Measurements from ENCODE around the gene SRSF2.
A peak's percentile ranks its signal among the peaks of the same experiment; 100 is the strongest.
"Not testable (repeated sequence)": the region's sequence is repeated elsewhere in the genome, so short reads cannot be mapped to it uniquely, and the experiment has no call there.

SRSF2 gene

GRCh38 chr17:76720211-76720610, 16.9 kb downstream of the SRSF2 start:
- DNase-seq = no peak

GRCh38 chr17:76718516-76718915, 18.6 kb downstream of the SRSF2 start:
- no peak for DNase-seq

- DNase-seq = no peak
These were observed 20.3 kb downstream of the SRSF2 start for GRCh38 chr17:76716839-76717215.

- peak; percentile 69 to 72 for DNase-seq
These were observed 20.8 kb downstream of the SRSF2 start for GRCh38 chr17:76716146-76716838.

GRCh38 chr17:76715496-76715830, 21.7 kb downstream of the SRSF2 start:
- DNase-seq = no peak

- DNase-seq = peak; percentile 83 to 88
These were observed 22.2 kb downstream of the SRSF2 start for GRCh38 chr17:76714822-76715495.

GRCh38 chr17:76714336-76714735, 22.8 kb downstream of the SRSF2 start:
- DNase-seq = no peak

GRCh38 chr17:76713765-76714164, 23.4 kb downstream of the SRSF2 start:
- DNase-seq = no peak

- DNase-seq = not testable (repeated sequence)
These were observed 24.8 kb downstream of the SRSF2 start for GRCh38 chr17:76712321-76712720.

- DNase-seq = peak; percentile 71 to 77
These were observed 26.1 kb downstream of the SRSF2 start, which contains the start of gene MXRA7 for GRCh38 chr17:76710863-76711611. MXRA7 (minus strand) TSS chr17:76710965; CDS start chr17:76710946, 19 bp downstream.

GRCh38 chr17:76709951-76710862, 26.9 kb downstream of the SRSF2 start:
- not testable (repeated sequence) for DNase-seq

- DNase-seq = no peak
These were observed 27.8 kb downstream of the SRSF2 start for GRCh38 chr17:76709077-76709950.

GRCh38 chr17:76707985-76708807, 28.9 kb downstream of the SRSF2 start:
- DNase-seq = no peak

- DNase-seq = no peak
These were observed 30.3 kb downstream of the SRSF2 start for GRCh38 chr17:76706817-76707216.

GRCh38 chr17:76704805-76705204, 32.3 kb downstream of the SRSF2 start:
- DNase-seq = no peak

GRCh38 chr17:76702941-76703637, 34.0 kb downstream of the SRSF2 start:
- DNase-seq = no peak

- DNase-seq = no peak
These were observed 35.1 kb downstream of the SRSF2 start for GRCh38 chr17:76702076-76702475.

- no peak for DNase-seq
These were observed 35.6 kb downstream of the SRSF2 start for GRCh38 chr17:76701471-76701967.

GRCh38 chr17:76700617-76701470, 36.3 kb downstream of the SRSF2 start:
- DNase-seq = no peak

Data from activated T-cell treated with anti-CD3 and anti-CD28 coated beads, Interleukin-2, amount 50 U/mL, for 48 hours (primary cell).